ENCODE measurements around the gene CES2.

The CES2 gene

DNA sequence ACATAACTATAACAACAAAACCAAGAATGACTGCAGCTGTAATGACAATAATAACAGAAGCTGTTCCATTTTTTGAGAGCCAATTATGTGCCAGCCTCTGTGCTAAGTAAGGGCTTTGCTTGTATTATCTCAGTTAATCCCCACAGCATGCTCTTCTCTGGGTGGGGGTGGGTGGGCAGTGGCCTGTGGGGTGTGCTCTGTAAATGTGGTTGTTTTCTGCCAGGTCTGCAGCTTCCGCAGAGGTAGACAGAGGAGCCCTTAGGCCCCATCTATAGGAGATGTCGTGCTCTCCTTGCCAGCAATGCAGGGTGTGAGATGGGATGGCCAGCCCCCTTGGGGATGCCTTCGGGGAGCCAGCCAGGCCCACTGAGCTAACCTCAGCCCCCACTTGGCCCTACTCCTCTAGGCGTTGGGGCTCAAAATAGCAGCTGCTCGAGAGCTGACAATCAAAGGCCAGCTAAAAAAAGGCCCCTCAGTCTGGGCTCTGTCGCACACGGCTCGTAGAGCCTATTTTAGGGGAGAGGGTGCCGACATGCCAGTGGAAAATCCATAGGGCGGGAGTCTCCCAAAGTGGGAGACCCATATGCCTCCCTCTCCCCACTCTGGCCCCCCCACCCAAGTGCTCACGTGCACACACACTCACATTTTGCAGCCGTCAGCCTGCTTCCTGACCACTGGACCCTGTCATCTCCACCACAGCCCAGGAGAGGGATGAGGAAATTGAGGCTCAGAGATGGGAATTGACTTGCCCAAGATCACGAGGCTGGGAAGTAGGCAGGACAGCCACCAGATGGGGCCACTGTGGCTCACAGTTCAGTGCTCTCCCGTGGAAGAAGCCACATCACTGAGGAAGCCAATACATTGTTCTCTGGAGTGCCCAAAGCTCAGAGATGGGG lies 32.4 kb upstream of the CES2 start:
- DNase-seq: no peak

DNA sequence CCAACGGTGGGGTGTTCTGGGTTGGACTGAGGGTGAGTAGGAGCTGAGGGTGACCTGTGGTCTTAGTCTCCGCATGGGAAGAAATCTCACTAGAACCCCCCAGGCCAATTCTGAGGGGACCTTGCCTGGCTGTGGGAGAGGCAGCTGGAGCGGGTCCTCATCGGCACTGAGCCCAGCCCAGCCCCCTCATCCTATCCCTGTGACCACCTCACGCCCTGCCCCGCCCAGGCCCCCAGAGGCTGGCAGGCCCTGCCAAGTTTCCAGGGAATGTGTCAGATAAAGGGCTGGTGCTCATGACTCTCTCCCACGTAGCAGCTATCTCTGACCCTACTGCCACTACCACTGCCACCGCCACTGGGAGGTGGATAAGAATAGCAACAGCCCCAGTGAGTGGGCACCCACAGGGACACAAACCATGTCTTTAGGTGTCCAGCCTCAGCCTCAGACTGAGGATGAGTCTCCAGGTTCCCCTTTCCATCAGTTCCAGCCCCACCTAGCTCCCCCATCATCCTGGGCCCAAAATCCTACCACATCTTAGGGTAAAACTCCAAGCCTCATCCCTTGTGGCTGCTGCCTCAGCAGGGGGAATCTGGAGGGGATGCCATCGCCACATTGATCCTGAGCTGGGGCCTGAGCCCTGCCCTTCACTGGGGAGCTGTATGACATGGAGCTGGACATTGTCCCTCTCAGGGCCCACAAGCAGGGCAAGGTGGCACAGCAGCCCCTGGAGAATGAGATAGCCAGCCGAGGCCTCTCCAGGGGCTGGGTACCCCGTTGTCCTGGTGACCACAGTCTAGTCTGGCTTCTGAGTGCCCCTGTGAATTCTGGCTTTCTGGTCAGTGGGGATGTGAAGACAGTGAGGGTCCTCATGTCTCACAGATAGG lies 31.5 kb upstream of the CES2 start:
- no peak for DNase-seq

DNA sequence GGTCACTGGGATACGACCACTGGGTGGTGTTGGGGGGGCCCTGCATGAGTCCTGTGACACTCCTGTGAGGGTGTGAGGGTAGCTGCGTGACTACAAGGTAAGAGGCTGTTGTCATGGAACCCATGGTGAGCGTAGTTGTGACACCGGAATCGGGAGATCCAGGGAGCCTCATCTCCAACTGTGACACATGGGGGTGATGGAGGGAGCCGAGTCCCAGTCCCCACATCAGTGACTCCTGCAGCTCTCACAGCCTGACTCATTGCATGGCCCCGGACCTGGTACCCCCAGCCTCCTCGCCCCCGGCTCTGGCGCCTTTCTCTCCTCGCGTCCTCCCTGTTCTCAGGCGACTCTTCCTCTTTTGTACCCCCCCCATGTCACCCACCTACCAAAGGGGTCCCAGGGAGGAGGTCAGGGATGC lies 30.9 kb upstream of the CES2 start:
- no peak for DNase-seq

DNA sequence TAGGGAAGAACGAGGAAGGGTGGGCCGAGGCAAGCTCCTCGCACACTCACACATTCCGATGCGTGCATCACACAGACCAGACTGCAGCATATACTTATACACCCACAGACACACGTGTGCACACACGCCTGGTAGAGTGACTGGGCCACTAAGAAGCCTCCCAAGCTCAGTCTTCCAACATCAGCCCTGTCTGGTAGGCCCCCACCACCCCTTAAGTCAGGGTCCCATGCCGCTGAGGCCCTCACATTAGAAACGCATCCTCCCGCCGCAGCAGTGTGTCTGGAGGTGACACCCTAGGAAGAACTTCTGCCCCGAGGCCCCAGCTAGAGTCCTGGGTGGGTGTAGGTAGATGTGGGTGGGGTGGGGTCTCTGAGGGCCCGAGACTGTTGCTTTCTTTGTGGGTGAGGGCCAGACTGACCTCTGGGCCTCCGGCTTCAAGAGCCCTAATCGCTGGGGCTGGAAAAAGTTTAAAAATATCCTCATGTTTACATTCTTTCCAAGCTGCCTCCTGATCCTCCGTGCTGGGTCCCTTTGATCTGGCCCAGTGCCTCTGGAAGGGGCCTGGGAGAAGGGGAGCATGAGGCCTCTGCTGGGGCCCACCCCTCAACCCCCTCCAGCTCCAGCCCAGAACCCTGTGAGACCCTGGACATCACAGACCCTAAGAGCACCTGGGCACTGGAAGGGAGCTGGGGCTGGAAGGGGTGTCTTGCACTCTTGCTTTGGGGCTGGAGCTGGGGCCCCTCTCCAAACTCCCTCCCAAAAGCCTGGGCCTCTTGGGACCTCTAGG lies 30.3 kb upstream of the CES2 start:
- DNase-seq: no peak

DNA sequence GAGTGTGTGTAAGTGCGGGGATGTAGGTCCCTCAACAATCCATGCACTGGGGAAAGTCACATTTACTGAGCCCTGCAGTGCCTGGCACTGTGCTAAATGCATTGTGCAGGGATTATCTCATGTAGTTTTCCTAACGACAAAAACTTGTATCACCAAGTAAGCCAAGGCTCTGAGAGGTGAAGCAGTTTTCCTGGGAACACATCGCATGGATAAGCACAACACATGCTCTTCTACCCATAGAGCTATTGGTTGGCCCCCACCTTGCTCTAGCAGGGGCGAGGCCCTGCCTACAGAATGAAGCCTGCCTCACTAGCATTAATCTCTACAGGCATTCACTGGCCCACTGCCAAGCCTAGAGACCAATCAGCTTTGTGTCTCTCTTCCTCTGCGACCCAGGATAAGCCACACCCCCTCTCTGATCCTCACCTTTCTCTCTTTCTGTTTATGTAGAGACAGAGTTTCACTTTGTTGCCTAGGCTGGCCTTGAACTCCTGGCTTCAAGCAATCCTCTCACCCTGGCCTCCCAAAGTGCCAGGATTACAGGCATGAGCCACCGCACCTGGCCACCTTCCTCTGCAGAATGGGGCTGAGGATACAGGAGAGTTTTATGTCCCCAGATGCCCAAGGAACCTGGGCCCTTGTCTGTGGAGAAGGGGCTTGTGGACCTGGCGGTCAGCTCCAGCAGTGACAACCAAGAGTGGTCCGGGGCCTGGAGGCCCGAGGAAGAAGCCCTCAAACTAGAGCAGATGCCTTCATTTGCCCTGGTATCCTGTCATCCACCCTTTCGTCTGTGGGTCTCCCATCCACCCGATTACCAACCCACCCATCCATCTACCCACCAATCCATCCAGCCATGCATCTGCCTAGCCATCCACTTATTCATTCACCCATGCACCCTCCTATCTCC lies 29.4 kb upstream of the CES2 start:
- DNase-seq: no peak

DNA sequence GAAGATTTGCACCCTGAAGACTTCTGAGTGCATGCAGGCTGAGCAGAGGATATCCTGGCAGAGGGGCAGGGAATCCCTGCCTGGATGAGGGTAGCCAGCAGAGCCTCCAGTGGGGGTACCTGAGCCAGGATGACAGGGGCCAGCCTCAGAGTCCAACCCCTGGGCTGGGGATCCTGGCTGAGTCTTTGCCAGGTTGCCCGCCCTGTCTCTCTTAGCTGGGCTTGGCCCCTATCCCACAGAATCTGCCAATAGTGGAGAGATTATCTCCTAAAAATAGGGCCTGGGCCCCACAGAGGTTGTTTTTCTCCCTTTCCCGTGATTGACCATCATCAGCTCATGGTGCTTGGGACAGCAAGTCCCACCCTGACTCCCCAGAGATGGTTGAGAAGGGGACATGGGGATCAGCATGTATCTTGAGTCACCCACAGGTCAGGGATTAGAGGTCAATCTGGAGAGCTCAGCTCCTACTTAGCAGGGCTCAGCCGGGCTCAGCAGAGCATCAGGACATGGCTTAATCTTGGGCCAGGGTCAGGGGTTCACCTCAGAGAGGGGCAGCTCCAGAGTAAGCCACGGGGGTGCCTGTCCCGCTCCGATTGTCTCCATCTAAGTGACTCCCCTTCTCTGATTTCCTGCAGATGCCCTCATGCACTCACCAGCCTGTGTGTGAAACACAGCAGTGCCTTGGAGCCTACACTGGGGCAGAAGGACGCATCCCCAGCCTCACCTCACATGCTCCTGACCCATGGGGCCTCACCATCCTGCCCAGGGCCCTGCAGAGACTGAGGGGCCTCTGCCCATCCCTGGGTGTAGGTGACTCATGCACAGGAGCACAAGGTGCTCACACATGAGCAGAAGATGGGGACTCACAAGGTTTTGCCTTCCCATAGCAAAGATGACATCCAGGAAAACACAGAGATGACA lies 28.1 kb upstream of the CES2 start:
- no peak for DNase-seq

DNA sequence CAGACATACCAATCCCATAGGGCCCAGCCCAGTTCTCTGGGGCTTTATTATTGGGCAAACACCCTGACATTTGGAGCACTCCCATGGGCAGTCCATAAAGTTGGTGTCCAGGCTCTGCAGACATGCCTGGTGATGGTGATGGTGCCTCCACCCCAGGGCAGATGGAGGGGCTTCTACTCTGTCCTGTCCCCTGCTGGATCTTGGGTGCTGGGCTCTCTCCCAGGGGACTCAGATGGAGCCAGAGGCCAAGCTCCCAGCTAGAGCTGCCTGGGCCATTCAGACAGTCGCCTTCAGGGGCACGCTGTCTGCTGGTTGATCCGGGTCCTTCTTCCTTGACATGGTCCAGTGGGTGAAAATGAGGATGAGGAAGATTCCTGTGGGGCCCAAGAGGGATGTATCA lies 27.2 kb upstream of the CES2 start:
- no peak for DNase-seq

DNA sequence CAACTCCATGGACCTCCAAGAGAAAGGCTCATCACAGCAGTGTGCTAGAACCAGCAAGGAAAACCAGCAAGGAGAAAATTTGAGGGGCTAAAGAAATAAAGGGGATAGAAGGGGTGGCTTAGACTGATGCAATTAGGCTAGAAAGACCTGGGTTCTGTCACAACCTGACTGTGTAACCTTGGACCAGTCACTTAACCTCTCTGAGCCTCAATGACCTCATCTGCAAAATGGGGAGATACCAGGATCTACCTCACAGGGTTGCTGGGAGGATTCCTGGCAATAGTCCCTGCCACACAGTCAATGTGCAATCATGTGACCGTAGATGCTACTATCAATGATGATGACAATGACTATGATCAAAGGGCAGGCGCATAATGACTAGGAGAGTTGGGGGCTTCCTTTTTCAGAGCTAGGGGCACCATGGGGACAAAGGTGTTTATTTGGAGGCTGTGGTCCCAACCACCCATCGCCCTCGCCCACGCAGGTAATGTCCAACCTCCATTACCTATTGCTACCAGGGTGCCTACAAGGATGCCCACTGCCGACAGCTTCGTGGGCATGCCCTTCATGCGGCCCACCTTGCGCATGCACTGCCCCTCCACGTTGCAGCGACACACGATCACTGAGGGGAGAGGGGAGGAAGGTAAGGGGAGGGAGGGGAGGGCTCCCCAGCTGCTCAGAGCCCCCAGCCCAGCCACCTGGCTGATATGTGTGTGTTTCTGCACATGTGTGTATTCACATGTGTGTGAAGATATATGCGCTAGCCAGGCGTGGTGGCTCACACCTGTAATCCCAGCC lies 26.4 kb upstream of the CES2 start:
- DNase-seq: no peak

DNA sequence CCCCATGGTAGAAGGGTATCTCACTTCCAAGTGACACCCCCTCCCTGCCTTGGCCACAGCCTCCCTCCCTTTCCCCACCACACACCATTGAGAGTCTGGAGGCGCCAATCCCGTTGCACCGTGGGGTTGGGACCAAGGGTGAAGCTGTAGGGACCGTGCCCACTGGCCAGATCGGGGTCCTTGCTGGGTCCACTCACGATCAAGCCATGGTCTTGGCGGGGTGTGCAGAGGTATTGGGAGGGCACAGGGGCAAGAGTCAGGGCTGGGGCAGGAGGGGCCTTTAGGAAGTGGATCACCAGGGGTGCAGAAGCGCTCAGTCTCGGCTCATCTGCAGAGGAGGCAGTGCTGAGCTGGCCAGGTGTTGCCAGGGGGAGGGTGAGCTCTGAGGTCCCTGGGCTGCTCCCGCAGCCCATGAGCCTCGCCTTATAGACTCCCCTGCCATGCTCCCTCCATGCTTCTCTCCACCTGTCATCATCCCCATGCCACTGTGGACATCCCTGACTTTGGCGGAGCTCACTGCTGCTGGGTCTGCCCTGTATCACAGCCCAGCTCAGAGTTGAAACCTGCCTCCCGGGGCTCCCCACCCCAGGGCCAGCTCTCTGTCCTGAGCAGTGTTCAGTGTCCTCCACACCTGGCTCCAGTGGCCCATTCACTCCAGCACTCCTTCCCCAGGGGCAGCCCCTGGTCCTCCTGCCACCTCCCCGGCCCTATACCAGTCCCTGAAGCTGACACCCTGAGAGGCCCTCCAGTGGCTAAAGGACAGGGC lies 25.0 kb upstream of the CES2 start:
- DNase-seq: no peak

DNA sequence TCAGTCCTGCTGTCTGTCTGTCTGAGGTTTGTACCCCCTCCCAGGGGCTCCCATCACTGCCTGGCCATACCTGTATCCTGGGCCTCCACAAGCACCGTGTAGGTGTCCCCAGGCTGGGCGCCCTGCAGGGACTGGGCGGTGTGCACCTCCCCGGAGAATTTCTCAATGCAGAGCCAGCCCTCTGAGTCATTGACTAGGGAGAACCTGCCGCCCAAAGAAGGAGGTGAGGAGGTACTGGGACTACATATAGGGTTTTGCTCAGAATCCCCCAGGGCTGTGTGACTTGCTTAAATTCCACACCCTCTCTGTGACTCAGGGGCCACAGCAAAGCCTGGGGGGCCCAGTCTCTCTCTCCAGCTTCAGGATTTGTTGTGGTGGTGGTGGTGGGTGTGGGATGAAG lies 24.2 kb upstream of the CES2 start:
- DNase-seq: no peak

DNA sequence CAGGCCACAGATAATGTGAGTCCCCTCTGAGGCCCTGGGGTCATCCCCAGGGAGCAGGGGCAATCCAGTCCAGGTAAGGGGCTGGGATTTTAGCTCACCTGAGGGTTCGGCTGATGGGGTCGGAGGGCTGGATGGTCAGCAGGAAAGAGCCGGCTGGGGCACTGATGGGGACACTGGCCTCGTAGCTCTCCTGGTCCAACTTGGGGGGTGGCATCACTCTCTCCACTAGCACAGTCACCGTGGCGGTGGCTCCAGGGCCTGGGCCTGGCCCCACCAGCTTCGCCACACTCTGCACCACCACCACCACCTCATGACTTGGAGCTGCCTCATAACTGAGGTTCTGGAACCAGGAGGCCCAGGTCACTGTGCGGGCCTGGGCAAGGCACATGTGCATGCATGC lies 23.5 kb upstream of the CES2 start:
- no peak for DNase-seq

DNA sequence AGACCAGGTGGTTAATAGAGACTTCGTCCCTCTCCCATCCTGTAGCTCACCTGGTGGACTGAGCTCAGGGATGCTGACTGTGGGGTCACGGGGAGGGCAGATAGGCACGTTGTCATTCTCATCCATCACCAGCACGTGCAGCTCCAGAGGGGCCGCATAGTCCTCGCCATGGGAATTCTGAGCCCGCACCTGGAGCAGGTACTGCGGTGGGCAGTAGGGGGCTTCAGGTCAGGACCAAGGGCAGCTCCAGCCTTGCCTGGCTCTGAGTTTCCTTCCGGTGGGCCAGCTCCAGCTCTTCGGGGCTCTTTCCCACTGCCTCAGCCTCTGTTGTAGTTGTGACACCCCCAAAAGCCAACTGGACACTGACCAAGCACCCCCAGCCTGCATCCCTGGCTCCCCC lies 22.2 kb upstream of the CES2 start:
- no peak for DNase-seq

DNA sequence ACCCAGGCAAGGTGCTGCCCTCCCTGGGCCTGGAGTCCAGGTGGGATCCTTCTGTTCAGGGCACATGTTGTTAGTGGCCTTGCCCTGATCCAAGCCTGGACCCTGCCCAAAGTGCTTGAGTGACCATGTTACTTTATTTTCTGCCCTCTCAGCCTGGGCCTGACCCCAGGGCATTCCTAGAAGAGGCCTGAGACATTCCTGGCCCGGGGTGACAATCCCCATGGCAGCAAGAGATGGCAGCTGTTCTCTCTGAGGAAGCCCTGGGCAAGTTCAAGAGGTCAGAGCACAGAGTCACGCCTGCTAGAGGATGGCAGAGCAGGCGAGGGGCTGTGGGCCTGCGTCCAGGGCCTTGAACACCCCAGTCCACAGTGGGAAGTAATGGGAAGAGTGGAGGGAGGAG lies 21.6 kb upstream of the CES2 start:
- no peak for DNase-seq

DNA sequence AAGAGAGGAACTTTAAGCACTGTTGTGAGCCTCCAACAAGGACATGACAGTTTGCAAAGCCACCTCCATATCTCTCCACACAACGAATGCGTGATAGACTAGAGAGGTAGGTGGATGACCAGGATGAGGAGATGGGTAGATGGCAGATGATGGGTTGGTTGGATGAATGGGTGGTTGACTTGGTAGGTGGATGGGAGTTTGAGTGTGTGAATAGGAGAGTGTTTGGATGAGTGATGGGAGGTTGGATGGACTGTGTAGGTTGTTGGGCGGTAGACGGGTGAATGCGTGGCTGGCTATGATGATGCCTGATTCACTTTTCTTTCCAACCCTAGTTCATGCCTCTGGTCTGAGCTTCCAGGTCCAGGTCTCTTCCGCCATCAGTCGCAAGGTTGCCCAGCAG lies 20.8 kb upstream of the CES2 start:
- no peak for DNase-seq

DNA sequence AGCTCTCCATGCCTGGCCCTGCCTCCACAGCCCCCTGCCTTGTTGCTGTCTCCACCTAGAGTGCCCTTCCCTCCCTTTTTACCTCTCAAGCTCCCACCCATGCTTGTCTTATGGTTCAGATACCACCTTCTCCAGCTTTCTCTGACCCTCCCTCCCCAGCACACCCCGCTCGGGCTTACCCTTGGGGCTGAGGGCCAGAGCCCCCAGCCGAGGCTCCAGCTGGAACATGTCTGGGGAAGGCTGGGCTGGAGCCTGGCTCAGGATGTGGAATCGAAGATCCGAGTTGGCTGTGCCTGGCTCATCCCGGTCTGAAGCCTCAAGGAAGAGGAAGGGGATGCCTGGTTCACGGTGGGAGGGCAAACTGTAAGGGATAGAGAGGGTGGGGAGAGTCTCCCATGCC lies 20.3 kb upstream of the CES2 start:
- DNase-seq: no peak

DNA sequence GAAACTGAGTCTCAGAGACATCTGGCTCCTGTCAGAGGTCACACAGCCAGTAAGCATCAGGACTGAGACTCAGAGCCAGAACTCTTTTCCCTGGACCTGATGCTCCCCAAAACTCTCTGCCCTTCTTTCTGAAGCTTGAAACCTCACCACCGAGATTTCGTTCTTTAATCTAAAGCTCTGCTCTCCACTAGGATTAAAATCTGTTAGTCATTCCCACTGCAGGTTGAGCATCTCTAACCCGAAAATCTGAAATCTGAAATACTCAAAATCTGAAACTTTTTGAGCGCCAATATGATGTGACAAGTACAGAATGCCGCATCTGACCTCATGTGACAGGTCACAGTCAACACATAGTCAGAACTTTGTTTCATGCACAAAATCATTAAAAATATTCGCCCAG lies 18.8 kb upstream of the CES2 start:
- no peak for DNase-seq

DNA sequence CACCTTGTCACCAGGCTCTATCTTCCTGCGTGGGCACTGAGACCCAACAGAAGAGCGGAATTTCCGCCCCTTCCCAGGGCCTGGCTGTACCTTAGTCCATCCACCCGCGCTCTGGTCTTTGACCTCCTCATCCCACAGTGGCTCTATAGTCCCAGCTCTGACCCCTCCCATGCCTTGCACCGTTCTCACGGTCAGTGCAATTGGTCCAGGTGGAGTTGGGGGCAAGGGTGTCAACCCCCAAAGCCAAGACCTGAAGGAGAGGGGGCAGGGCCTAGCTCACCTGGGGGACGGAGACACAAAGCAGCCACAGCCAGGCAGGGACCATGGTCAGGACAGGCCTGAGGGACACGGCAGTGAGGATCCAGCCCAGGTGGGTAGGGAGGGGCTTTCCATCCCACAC lies 17.6 kb upstream of the CES2 start:
- DNase-seq: no peak

DNA sequence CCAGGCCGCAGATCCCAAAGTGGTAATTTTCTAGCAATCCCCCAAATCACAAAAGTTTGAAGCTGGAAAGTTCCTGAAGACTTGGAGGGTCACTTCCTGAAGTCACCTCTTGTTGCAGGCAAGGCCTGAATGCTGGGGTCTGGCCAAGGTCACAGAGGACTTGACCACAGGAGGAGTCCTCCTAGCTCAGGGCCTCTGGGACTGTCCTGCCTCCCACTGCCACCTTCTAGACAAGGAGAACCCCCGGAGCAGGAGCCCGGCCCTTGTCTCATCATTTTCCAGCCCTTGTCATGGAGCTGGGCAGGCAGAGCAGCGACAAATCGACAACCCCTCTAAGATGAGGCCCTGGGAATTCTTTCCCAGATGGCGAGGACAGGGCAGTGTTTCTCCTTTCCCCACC lies 17.0 kb upstream of the CES2 start:
- DNase-seq: no peak

DNA sequence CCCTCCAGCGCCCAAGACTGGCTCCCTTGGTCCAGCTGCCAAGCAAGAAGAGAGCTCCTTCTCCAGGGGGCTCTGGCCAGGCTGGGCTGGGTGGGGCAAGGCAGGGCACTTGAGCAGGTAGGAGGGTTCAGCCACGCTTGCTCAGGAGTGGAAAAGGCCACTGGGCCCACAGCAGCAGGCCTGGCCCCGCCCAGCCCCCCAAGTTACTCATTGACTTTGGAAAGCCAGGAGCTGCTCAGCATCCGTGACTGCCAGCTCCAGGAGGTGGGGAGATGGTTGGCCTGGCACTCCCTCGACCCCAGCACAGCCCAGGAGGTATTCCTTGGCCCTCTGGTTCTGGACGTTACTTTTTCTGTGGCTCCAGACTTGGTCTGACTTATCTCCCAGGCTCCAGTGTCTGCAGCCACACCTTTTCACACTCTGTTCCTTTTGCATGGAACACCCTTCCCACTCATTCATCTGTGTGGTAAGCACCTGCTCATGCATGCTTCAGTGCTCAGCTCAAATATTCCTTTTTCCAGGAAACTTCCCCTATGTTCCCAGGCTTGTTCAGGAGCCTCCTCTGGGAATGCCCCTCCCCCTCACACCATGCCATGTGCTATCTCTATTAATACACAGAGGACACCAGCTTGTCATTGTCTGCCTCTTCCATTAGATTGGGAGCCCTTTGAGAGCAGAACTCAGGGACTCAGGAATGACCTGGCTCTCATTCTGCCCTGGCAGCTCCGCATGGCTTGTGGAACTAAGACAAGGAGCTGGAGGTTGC lies 16.3 kb upstream of the CES2 start, which contains the start of gene CDH16:
CDH16 (minus strand) TSS at position 83 of the 766 bp plus-strand sequence. CDS start 820 bp downstream, outside the sequence.
- no peak for DNase-seq
